Fibroblast of mammary gland (primary cell): ENCODE results near the gene PAQR9.

Source experiments
- DNase-seq: peaks from one replicate; pipeline ENCODE4 v3.0.0-alpha.2; 2010; ENCODE audit warnings: low read depth
- H3K4me3 ChIP-seq: 2 replicates; pipeline ENCODE4 v1.5.1; 2011; ENCODE audit warnings: low read depth, mild to moderate bottlenecking, low read length, moderate library complexity; ENCODE audit not compliant: control insufficient read depth
- TF ChIP-seq, protein P1 (sequence below): conservative IDR thresholded peaks from 2 replicates; pipeline ENCODE4 v1.5.1; 2011; ENCODE audit warnings: low read depth, low read length, inconsistent platforms; ENCODE audit not compliant: control insufficient read depth, insufficient read depth

The PAQR9 gene, protein sequence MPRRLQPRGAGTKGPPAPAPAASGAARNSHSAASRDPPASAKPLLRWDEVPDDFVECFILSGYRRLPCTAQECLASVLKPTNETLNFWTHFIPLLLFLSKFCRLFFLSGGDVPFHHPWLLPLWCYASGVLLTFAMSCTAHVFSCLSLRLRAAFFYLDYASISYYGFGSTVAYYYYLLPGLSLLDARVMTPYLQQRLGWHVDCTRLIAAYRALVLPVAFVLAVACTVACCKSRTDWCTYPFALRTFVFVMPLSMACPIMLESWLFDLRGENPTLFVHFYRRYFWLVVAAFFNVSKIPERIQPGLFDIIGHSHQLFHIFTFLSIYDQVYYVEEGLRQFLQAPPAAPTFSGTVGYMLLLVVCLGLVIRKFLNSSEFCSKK

GRCh38 chr3:142963516-142964448, at the start of gene PAQR9:
PAQR9 (minus strand) TSS chr3:142963674; CDS start chr3:142963336, 338 bp downstream.
- peak within 1 kb of the TSS; percentile 47 for H3K4me3 ChIP-seq
- DNase-seq = peak; percentile 28
- TF ChIP-seq, protein P1, sequence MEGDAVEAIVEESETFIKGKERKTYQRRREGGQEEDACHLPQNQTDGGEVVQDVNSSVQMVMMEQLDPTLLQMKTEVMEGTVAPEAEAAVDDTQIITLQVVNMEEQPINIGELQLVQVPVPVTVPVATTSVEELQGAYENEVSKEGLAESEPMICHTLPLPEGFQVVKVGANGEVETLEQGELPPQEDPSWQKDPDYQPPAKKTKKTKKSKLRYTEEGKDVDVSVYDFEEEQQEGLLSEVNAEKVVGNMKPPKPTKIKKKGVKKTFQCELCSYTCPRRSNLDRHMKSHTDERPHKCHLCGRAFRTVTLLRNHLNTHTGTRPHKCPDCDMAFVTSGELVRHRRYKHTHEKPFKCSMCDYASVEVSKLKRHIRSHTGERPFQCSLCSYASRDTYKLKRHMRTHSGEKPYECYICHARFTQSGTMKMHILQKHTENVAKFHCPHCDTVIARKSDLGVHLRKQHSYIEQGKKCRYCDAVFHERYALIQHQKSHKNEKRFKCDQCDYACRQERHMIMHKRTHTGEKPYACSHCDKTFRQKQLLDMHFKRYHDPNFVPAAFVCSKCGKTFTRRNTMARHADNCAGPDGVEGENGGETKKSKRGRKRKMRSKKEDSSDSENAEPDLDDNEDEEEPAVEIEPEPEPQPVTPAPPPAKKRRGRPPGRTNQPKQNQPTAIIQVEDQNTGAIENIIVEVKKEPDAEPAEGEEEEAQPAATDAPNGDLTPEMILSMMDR = no peak

DNA sequence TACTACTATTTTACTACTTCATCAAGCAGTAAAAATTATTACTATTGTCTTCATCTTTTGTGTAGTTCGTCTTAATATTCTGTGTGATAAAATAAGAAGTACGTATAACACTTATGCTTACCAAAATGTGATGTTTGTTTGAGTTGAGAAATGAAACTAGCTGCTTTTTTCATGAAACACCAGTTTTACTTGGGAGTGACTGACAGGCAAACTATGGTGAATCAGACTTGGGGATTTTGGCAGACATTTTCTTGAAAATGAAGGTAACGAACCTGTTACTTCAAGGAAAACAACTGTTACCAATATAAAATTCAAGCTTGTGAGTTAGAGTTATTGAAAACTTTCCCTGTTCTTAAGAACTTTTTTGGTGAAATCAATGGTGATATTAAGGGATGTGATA, 48.2 kb upstream of the PAQR9 start:
- TF ChIP-seq, protein P1 = no peak
- no peak overlapping the region for H3K4me3 ChIP-seq
- no peak for DNase-seq

GRCh38 chr3:143010024-143010423, 46.5 kb upstream of the PAQR9 start:
- peak; percentile 14 for DNase-seq
- TF ChIP-seq, protein P1 = no peak

GRCh38 chr3:143004823-143005222, 41.3 kb upstream of the PAQR9 start:
- no peak overlapping the region for H3K4me3 ChIP-seq
- TF ChIP-seq, protein P1 = no peak
- no peak for DNase-seq

More at GRCh38 chr3:143010024-143010423, 46.5 kb upstream of the PAQR9 start:
- no peak overlapping the region for H3K4me3 ChIP-seq

- TF ChIP-seq, protein P1 = no peak
Measured at GRCh38 chr3:143002727-143003126, 39.3 kb upstream of the PAQR9 start.

GRCh38 chr3:143002083-143002712, 38.7 kb upstream of the PAQR9 start:
- peak; percentile 41 for DNase-seq
- peak overlapping the region; percentile 98 for H3K4me3 ChIP-seq
- TF ChIP-seq, protein P1 = no peak

More at GRCh38 chr3:143002727-143003126, 39.3 kb upstream of the PAQR9 start:
- DNase-seq = no peak
- peak overlapping the region; percentile 98 for H3K4me3 ChIP-seq
